HG03159 (cell line): ENCODE results near the gene PIH1D1.

ENCODE experiments used
- ATAC-seq: cut with Tn5 transposase; IDR thresholded peaks from one replicate; pipeline ENCODE4 v1.9.1; 2021; ENCODE audit warnings: mild to moderate bottlenecking, moderate library complexity; ENCODE audit not compliant: unreplicated experiment

PIH1D1 gene

DNA sequence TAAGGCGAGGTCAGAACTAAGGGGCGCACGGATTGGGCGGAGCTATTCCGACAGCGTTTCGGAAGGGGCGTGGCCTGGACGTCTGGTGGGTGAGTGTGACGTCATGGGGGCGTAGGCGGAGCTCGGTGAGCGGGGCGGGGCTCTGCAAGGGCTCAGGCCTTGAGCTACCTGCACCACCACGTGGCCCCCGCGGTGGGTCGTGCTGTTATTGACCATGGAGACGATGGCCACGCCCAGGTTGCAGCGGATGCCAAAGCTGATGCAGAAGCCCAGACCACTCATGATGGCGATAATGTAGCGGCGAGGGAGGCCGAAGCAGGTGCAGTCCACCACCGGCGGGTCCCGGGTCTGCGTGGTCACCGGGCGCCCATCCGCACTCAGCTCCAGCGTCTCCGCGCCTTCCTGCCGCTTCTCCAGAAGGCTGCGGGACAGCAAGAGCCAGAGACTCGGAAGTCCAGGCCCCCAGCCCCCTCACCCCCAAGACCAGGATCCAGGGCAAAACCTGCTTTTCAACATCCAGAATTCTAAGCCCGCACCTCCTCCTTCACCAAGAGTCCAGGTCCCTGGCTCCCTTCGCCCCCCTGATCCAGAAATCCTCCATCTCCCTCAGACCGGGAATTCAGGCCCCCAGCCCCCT, 15.1 kb downstream of the PIH1D1 start:
- ATAC-seq = no peak

DNA sequence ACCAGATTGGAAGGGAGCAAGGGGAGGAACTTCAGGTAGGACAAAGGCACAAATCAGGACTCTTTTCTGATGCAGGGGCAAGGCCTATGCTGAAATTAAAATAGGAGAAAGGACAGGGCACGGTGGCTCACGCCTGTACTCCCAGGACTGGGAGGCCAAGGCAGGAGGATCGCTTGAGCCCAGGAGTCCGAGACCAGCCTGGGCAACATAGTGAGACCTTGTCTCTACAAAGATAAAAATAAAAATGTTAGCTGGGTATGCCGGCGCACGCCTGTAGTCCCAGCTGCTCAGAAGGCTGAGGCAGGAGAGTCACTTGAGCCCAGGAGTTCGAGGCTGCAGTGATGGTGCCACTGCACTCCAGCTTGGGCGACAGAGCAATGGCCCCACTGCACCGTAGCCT, 15.9 kb downstream of the PIH1D1 start:
- no peak for ATAC-seq

DNA sequence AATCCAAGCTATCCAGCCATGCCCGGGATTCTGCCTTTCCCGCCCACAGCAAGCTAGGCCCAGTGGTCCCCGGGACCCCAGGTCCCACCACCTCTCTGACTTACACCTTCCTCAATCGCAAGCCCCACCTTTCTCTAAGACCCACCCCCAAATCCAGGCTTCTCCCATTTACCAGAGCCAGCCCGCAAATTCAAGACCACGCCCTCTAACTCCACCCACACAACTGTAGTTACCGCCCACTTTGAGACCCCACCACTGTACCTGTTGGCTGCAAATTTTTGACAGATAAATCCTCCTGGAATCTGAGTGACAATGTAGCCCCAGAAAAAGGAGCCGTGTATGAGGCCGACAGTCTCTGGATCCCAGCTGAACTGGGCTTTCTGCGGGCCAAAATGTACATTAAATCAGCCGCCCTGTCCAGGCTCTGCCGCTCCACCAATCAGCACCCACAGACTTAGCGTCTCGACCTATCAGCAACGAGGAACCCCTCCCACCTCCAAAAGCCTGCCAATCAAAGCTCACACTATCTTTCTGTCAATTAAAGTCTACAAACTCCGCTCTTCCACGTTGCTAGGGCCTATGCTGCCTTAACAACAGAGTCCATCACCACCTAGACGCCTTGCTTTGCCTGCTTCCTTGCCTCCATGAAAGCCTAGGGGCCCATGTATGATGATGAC, 16.6 kb downstream of the PIH1D1 start:
- no peak for ATAC-seq

DNA sequence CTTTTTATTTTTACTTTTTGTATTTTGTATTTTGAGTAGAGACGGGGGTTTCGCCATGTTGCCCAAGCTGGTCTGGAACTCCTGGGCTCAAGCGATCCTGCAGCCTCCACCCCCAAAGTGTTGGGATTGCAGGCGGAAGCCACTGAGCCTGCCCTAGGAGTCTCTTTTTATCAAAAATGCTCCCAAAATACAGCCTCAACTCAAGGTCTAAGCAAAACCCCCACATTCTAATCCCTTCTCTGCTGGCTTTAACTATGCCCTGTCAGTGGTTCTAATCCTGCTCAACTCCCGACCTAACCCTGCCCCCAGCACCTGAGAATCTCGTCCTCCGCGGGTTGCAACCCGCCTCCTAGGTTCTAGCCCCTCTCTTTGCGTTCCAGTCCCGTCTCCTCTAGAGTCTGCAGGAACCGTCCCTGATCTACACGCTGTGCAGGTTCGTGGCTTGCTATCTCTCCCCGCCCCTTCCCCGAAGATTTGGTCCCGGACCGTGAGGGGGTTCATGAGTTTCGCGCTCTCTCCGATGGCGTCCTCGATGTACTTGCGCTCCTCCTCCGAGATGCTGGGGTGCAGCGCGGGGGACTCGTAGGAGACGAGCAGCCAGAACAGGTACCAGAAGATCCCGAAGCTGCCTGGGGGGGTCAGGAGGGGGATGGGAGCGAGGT, 18.2 kb downstream of the PIH1D1 start:
- no peak for ATAC-seq

DNA sequence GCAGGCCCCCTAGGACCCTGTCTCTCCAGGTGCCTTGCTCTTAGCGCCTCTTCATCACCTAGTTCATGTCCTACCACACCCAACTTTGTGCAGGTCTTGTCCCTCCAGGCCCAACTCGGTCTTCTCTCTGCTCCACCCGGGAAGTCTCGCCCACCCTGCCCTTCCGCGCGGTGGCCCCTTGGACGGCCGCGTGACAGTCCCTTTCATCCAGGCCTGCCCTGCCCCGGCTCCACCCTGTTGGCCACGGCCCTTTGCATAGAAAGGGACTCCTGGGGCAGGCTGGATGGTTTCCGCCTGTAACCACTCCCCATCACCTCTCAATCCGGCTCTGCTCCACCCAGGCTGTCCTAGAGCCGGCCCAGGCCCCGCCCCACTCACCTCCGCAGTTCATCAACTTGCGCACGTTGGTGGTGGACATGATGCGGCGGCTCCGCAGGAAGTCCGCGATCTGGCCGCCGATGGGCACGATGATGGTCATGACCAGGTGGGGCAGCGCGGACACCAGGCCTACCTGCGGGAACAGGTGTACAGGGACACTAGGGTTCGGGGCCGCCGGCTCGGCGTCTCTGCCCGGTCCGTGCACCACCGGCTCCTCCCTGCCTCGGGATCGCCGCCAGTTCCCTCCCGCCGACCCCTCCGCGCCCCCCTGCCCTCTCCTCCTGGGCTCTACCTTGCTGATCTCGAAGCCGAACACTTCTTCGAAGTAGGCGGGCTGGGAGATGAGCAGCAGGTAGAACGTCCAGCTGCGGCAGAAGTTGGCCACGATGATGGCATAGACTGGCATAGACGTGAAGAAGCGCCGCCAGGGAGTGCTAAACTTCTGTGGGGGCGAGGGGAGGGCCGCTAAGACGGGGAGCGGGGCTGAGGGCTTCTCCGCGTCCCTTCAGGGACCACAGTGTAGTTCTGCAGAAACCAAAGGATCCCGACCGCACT, 19.2 kb downstream of the PIH1D1 start:
- ATAC-seq = no peak

DNA sequence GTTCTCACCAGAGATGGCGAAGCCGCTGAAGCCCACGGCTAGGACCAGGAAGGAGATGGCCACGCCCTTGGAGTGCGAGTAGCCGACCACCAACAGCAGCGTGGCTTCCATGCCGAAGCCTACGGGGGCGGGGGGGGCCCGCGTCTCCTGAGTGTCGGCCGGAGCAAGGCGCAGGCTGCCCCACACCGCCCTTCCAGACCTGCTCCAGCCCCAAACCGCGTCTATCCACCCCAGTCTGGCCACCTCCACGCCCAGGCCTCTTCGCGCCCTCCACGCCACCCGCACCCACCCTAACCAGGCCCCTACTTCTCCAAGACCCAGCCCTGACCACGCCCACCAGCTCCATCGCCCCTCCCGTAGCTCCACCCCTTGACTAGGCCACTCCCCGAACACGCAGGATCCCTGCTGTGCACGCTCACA, 20.3 kb downstream of the PIH1D1 start:
- ATAC-seq = no peak

DNA sequence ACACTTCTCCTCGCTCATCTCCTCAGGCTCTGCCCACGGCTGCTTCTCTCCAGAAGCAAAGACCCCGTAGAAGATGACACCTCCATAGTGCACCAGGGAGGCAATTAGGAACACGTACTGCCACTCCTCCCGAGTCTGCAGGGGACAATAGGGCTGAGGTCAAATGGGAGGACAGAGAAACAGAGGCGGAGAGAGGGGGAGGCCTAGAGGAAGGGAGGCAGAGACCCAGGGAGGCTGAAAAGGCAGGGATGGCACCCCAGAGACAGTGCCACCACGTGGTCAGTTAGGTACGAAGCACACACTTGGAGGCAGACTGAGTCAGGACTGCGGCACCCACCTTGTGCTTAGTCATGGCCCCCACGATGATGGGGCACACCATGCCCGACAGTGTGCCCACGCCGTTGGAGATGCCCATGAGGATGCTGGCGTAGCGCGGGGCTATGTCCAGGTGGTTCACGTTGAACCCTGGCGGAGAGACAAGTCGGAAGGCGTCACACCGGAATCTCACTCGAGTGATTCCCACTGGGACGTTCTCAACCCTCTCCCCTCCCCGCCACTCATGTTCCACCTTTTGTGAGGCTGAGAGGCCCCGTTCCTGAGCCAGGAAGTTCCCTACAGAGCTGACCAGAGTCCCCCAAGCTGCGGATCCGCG, 20.8 kb downstream of the PIH1D1 start:
- ATAC-seq = no peak

DNA sequence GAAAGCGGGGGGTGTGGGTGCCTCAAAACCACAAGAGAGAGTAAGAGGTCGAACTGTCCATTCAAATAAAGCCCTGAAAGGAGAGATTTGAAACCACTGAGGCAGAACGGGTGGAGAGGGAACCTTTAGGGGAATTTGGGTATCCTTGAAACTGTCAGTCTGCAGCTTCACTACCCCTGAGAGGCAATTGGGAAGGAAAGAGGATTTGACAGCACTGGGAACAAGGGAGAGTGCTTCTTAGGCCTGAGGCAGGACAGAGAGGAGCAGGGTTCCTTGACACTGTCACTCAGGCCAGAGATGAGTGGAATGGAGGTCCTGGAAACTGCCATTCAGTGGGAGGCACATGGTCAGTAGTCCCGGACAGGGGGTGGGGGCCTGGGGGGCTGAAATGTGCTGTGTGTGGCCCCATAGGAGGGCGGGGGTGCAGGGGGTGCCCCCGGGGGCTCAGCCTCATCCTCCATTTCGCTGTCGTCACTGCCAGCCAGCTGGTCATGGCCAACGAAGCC, 21.4 kb downstream of the PIH1D1 start:
- ATAC-seq = no peak

DNA sequence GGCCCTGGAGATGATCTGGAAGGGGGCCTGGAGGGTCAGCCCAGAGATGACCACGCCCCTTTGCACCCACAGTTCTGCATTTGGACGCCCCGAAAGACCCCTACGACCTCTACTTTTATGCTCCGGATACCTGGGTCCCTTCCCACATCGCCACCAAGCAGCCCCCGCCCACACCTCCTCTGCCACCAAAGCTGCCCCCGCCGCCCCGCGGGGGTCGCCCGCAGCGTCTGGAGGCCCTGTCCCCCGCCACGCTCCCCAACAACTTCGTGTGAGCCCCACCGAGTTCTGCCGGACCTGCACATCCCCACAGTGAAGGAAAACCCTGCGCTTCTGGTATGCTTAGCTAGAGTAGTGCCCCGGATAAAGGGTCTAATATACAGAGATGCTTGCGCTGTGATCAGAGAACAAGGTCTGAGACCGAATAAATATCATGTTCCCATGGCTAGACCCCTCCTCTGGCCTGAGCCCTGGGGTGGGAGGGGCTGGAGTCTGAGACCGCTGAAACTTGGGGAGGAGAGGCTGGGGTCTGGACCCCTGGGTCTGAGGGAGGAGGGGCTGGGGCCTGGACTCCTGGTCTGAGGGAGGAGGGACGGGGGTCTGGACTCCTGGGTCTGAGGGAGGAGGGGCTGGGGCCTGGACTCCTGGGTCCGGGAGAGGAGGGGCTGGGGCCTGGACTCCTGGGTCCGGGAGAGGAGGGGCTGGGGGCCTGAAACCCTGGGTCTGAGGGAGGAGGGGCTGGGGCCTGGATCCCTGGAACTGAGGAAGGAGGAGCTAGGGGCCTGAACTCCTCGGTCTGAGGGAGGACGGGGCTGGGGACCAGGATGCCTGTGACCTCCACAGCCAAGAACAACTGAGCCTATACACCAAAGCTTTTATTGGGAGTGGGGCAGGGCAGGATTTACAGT, 22.8 kb downstream of the PIH1D1 start:
- ATAC-seq = no peak

DNA sequence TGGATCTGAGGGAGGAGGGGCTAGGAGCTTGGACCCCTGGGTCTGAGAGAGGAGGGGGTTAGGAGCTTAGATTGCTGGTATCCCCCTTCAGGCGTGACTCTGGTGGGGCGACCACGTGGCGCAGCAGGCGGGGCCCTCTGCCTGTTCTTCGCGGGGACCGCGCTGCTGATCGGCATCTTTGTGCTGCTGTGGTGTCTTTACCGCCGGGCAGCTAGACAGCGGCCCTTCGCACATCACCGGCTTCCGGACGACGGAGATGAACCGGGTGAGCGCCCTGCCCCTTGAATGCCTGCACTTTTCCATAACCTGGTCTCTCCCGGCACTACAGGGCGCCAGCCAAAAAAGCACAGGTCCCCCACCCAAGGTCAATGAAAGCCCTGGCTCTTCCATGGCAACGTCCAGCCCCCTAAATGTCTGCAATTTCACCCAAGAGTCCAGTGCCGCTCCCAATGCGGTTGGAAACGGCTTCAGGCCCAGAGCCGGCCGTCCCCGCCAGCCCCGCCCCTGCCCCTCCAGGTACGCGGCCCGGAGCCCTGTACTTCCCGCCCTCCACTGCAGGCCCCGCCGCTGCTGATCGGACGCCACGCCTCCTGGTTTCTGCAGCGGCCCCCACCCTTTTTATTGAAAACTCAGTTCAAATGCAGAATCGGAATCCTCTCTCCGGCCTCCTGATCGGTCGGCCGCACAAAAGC, 23.6 kb downstream of the PIH1D1 start:
- no peak for ATAC-seq

DNA sequence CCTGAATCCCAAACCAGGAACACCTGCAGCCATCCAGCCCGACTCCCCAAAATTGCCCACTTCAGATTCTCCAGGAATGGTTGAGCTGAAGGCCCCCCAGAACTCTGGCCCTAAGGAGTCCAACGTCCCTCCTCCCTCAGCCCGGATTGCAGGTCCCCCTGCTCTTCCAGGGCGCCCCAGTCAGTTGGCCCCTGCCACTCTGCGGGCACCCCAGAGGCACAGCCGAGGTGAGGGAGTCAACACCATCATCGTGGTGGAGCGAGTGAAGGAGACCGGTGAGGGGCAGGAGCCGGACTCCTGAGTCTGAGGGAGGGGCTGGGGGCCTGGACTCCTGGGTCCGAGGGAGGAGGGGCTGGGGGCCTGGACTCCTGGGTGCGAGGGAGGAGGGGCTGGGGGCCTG, 24.3 kb downstream of the PIH1D1 start:
- ATAC-seq = no peak

DNA sequence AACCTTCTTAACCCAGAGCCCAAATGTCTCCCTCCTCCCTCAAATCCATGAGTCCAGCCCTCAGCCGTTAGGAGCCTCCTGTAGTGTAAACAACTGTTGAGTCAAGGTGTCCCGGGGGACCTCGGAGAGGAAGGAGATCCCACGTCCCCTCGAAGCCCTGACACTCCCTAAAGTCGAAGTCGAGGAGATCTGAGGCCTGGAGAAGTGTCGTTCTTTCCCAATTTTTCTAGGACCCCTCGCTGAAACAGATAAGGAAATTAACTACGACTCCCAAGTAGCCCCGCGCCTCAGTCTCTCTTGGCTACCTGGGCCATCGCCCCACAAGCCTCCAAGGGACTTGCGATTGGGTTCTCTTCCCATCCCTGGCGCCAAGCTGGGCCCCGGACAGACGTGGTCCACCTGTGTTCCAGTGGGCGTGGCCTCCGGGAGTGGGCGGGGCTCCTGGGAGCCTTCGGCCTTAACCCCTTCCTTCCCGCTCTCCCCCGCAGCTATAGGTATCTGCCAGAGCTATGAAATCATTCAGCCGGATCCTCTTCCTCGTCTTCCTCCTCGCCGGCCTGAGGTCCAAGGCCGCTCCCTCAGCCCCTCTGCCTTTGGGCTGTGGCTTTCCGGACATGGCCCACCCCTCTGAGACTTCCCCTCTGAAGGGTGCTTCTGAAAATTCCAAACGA, 25.6 kb downstream of the PIH1D1 start:
- no peak for ATAC-seq

DNA sequence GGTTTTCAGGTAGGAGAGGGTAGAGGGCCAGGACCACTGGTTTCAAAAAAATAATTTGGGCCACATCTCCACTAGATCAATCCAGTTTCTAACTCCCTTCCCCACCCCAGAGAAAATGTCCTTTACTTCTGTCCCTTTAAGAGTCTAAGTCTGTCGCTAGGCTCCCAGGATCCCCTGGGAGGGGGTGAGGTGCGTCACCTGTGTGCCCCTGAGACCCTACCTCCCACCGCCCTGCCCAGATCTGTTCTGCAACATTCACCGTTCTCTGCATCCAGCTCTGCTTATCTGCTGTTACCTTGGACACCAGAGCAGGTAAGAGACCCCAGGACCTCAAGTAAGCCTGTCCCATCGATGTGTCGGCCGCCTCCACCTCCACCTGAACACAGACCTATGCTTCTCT, 26.4 kb downstream of the PIH1D1 start, which contains the start of gene GFY:
Gene GFY, plus strand, starts transcription at position 211 of the 400 bp plus-strand sequence. CDS start 1,043 bp downstream, outside the sequence.
- no peak for ATAC-seq

DNA sequence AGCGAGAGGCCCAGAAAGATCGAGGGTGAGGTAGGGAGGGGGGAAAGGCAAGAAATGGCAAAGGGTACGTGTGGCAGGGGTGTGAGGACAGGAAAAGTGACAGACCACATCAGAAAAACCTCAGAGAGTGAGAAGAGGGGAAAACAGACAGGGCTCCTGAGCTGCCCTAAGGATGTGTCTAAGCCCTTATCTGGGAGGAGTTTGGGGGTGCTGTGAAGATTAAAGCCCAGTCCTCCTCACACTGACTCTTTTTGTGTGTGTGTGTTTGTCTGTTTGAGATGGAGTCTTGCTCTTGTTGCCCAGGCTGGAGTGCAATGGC, 27.7 kb downstream of the PIH1D1 start:
- ATAC-seq = no peak

DNA sequence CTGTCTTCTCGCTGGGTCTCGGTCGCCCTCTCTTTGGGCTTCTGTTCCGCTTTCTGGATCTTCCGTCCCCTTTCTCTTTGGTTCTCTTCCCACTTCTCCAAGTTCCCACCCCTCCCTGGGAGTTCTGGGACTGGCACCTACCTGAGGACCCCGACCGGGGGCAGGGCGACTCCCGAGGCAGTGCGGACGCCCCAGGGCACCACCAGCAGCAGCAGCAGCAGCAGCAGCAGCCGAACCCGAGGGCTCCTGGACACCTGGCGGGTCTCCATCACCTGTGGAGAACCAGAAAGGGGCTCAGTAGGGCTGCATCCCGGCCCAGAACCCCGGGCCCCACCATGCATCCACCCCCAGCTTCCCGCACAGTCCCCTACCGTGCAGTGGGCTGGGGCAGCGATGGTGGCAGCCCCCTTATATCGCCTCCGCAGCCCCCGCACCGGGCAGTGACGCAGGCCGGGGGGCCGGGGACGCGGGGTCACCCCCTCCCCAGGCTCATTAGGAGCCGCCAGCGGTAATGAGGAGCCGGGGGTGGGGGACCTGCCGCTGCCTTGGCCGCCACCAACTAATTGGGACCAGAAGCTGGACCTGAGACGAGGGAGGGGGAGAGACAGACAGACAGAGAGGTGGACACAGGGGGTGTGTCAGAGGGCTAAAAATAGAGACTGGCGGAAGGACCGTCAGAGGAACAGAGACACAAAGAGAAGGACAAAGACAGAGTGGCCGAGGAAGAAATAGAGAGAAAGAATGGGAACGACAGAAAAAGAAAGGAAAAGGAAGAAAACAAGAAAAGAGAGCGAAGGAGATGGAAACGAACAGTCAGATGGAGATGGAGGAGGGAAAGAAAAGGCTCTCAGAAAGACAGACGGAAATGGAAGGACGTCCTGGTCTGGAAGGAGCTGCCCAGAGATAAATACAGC, 28.3 kb downstream of the PIH1D1 start, which contains the start of gene PTH2:
Gene PTH2, minus strand, starts transcription at position 371 of the 914 bp plus-strand sequence. Its CDS starts 102 bp downstream, at position 269.
- no peak for ATAC-seq

DNA sequence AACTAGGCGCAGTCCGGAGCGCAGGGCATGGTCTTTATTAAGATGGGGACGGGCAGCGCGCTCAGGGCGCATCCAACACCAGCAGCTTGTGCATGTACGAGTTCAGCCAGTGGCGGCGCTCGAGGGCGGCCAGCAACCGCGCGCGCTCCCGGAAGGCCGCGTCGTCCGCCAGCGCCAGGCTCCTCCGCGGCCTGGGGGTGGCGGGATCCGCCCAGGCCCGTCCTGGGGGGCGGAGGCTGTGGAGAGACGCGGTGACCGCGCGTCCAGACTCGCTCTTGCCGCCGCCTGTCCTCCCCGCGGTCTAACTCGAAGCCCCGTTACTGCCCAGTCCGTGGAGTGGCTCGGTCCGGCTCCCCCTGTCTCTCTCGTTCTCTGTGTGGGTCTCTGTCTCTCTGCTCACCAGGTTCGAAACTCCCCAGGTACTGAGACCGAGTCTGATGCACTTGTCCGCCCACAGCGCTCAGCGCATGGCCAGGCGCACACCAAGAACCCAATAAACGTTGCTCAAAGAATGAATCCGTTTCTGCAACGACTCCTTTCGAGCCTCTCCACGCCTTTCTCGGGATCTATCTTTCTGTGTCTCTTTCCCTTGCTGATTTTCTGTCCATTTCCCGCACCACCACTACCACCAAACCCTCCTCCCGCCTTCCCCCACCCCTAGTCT, 29.1 kb downstream of the PIH1D1 start:
- ATAC-seq = no peak

DNA sequence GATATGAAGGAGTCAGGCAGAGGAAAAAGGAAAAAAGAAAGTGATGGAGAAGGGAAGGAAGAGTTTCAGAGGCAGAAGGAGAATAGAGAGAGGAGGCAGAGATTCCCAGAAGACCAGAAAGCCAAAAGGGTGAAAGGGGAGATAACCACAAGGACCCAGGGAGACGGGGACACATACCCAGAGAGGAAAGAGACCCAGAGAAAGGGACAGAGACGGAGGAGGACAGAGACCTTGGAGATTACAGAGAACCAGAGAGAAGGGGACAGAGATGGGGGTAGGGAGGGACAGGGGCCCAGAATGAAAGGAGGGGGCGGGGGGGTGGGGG, 29.8 kb downstream of the PIH1D1 start:
- no peak for ATAC-seq
